ENCODE data around the gene GUCY2D. TPM values are rescaled to one million over a fixed set of nuclear protein-coding genes. Genes with fewer than 3 reads are reported as not detected.
A peak's percentile ranks its signal among the peaks of the same experiment; 100 is the strongest.

The GUCY2D gene
- total RNA-seq, 1 donor from 2014 or later: not detected

DNA sequence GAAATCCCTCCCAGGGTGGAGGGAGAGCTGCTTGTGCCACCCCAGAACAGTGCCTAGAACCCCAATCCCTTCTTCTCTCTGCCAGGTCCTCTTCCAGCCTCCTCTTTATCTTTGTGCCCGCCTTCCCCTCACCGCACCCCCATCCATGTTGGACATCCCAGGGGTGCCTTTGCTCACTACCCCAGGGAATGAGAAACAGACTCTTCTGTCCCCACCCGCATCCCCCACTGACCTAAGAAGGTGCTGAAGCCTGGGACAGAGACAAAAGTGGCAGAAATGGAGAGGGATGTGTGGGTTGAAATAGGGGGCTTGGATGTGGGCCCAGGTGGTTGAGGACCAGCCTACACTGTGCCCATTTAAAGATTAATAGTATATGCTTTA lies 53.4 kb downstream of the GUCY2D start:
- DNase-seq (ENCODE audit: low read depth): no peak
- no peak overlapping the region for H3K4me3 ChIP-seq (ENCODE audit: low read depth, low read length)
- H3K27me3 ChIP-seq (ENCODE audit: control insufficient read depth, insufficient read depth, low read length): peaks cover 23% of the 10 kb centered on the region
- H3K36me3 ChIP-seq (ENCODE audit: control insufficient read depth, insufficient read depth, low read length): no peaks in the 10 kb centered on the region
- TF ChIP-seq CTCF (IDR thresholded peaks at IDR 0.05; ENCODE audit: insufficient read depth, low read length, poor library complexity, severe bottlenecking): no peak

DNA sequence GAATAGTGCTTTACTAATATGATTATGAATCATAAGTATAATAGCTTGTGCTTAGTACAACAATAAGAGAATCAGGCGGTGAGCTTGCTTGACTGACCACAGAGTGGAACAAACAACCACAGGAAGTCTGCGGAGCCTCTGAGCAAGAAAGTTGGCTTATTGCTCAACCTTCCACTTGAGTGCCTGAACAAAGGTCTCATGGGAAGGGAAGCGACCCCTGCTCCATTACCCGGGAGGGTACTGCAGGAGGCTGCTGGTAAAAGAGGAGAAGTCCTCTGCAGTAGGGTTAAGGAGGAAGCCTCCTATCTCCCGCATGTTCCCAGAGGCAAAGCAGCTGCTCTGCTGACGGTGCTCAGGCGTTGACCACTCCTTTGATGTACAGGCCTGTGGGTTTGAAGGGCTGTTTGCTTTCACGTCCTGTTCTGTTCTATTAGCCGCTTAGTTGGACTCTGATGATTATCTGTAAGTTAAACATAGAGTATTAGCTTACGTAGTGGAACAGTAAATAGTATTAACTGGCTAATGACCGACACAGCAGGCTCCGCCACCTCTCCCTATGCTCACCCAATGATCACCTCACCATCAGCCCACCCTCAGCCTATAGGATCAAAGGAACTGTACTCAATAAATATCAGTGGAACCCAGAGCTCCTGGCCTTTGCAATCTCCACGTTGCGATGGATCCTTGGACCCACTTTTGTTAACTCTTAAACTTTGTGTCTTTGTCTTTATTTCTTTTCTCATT lies 54.0 kb downstream of the GUCY2D start:
- Histone ChIP-seq H3K27me3 (ENCODE audit: control insufficient read depth, insufficient read depth, low read length) (peaks cover 26% of the 10 kb centered on the region), H3K4me3 (ENCODE audit: low read depth, low read length) (no peak overlapping the region), H3K36me3 (ENCODE audit: control insufficient read depth, insufficient read depth, low read length) (no peaks in the 10 kb centered on the region)
- DNase-seq (ENCODE audit: low read depth): peak; percentile 44
- no peak for TF ChIP-seq CTCF (IDR thresholded peaks at IDR 0.05; ENCODE audit: insufficient read depth, low read length, poor library complexity, severe bottlenecking)

- H3K4me3 ChIP-seq (ENCODE audit: low read depth, low read length): no peak overlapping the region
- H3K27me3 ChIP-seq (ENCODE audit: control insufficient read depth, insufficient read depth, low read length): peaks cover 26% of the 10 kb centered on the region
- DNase-seq (ENCODE audit: low read depth): no peak
- no peaks in the 10 kb centered on the region for H3K36me3 ChIP-seq (ENCODE audit: control insufficient read depth, insufficient read depth, low read length)
- no peak for TF ChIP-seq CTCF (IDR thresholded peaks at IDR 0.05; ENCODE audit: insufficient read depth, low read length, poor library complexity, severe bottlenecking)
These were observed 54.7 kb downstream of the GUCY2D start for GRCh38 chr17:8056976-8057625.

- peak; percentile 62 for TF ChIP-seq CTCF (IDR thresholded peaks at IDR 0.05; ENCODE audit: insufficient read depth, low read length, poor library complexity, severe bottlenecking)
These were observed 55.3 kb downstream of the GUCY2D start for GRCh38 chr17:8057691-8058114.

DNA sequence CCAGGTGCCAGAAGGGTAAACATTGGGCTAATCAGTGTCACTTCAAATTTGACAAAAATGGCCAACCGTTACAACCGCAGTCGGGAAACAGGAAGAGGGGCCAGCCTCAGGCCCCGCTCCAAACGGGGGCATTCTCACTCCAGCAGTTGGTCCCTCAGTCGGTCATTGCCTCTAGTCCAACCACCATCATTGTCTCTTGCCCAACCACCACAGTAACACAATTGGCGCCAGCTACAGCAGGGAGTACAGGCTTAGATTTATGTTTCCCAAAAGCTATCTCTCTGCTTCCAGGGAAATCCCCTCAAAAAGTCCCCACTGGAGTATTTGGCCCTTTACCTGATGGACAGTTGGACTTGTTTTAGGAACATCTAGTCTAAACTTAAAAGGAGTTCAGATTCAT lies 56.7 kb downstream of the GUCY2D start:
- DNase-seq (ENCODE audit: low read depth): no peak
- TF ChIP-seq CTCF (IDR thresholded peaks at IDR 0.05; ENCODE audit: insufficient read depth, low read length, poor library complexity, severe bottlenecking): no peak
- Histone ChIP-seq H3K36me3 (ENCODE audit: control insufficient read depth, insufficient read depth, low read length) (no peaks in the 10 kb centered on the region), H3K4me3 (ENCODE audit: low read depth, low read length) (no peak overlapping the region), H3K27me3 (ENCODE audit: control insufficient read depth, insufficient read depth, low read length) (peaks cover 41% of the 10 kb centered on the region)

More at GRCh38 chr17:8057691-8058114, 55.3 kb downstream of the GUCY2D start:
- H3K27me3 ChIP-seq (ENCODE audit: control insufficient read depth, insufficient read depth, low read length): peaks cover 32% of the 10 kb centered on the region
- no peak for DNase-seq (ENCODE audit: low read depth)
- no peak overlapping the region for H3K4me3 ChIP-seq (ENCODE audit: low read depth, low read length)
- no peaks in the 10 kb centered on the region for H3K36me3 ChIP-seq (ENCODE audit: control insufficient read depth, insufficient read depth, low read length)

All from kidney epithelial cell (primary cell).